HG03460 (cell line): ENCODE results near the gene CTXN3.

Experiments
- ATAC-seq: cut with Tn5 transposase; IDR thresholded peaks from one replicate; pipeline ENCODE4 v1.9.1; 2021; ENCODE audit not compliant: unreplicated experiment

CTXN3 gene

DNA sequence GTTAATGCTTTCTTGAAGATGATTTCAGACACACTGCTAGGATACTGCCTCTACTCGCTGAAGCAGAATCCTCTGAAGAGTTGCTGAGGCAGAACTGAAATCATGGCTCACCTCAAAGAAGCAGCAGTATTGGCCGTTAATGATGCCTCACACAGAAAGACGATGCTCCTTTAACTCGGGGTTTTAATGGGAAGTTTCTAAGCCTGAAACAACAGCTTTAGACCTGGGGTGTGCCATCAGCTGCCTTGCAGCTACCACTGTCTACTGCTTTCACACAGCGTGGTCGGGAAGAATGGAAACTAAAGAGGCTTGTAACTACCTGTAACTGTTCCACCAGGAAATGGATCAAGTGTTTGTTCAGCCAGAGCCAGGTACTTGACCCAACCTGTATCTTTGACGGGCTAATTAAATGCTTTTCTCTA is at the start of gene CTXN3:
CTXN3 (plus strand) TSS at position 65 of the 422 bp plus-strand sequence. CDS start 8,440 bp downstream, outside the sequence.
- ATAC-seq = no peak

DNA sequence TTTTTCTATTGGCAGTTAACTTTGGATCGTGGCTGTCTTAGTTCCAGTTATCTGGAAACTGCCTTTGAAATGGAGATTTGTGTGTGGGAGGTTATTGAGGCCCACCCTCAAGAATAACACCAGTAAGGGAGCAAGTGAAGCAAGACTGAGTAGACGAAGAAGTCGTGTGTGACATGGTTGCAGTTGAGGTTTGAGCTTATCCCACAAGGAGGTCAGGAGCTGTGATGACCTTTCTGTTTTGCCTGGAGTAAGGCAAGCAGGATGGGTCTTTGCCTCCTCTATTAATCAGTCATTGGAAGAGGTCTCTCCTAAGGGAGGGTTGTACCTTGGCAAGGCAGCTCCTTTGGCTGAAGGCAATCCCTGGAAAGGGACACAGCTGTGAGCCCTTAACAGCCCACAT is 49.6 kb upstream of the CTXN3 start:
- no peak for ATAC-seq

DNA sequence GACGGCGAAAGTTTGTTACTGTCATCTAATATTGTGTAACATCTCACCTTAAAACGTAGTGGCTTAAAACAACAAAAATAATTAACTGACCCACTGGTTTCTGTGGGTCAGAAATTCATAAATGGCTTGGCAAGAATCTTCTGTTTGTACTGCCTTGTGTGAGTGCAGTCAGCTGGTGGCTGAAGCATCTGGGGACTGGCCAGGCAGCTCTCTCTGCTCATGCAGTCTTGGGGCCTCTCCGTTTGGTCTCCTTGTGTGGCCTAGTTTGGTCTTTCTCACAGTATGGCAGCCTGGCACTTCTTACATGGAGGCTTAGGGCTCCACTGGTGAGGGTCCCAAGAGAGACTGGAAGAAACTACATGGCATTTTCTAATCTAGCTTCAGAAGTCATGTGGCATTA is 49.0 kb upstream of the CTXN3 start:
- no peak for ATAC-seq

DNA sequence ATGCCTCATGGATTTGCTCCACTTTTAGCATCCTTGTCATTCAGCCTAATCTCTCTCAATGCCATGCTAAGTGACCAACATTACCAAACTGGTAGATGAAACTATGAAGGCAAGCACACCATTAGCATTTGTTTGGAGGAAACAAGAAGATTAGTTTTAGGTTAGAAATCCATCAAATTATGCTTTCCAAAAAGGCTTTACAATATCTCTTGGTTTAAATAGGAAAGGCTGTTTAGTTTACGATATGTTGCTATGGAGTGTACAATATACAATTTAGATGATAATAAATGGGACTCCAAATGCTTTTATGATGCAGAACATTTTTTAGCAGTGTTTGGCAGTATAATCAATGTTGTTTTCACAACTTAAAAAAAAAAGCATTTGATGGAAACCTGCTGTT is 47.8 kb upstream of the CTXN3 start:
- no peak for ATAC-seq

DNA sequence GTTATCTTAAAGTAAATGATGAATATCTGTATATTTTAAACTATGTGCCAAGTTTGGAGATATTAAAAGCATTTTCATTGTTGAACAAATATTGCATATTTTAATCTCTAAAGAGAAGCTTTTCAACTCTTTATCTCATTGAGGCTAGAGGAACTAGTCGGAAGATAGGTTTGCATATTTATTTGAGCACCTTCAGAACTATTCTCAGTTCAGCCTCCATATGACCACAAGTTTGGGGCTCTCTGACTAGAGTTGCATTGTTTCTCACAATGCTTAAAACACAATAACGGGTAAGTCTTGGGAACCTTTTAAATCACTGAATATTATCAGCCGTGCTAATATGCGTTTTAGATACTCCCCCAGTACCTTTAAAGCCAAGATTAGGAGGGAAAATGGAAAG is 47.3 kb upstream of the CTXN3 start:
- ATAC-seq = no peak

DNA sequence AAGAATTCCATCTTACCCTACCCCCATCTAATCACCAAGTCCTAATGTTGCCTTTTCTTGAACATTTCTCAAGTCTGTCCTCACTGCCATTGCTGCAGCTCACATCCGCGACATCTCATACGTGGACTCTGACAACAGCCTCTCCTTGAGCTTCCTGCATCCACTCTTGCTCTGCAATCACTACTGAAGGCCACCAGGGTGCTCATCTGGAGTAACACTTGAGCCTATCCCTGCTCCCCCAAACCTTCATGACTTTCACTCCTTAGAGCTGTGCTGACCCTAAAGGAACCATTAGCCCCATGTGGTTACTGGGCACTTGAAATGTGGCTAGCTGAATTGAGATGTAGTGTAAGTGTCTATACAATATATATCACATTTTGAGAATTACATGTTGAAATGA is 46.4 kb upstream of the CTXN3 start:
- no peak for ATAC-seq

DNA sequence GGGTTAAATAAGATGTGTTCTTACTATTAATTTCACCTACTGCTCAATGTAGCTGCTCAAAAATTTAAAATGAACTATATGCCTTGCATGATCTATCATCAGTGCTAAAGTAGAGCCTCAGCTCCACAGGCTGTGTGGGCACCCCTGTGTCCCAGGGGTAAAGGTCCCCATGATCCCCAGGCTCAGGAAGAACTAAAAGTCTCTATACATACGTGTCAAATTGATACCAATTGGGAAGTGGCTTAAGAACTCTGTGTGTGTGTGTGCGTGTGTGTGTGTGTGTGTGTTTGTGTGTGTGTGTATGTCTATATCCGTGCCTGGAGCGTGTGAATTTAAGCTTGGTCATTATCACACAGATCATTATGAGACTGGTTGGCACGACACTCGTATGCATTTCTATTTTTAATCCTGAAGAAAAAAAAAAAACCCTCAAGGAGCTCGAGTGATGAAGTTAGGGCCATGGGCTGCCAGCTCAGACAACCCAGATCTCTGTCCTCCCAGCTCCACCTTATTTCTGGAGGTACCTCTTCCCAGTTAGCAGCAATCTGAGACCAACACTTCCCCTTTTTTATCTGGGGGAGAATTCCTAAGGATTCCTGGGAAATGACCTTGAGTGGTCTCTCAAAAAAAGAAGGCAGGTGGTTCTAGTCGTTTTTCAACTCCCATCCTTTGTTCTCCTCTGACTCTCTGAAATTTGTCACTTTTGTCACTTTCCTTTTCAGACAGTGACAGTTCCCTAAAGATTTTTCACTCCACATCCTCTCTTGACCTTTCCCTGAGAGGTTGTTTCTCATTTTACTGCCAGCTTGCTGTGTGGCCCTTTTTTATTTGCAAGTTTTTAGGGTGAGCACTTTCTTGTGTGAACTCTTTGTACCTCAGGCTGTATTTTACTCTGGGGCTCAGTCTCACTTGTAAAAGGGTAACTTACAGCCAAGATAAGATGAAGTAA is 45.7 kb upstream of the CTXN3 start:
- ATAC-seq = no peak

DNA sequence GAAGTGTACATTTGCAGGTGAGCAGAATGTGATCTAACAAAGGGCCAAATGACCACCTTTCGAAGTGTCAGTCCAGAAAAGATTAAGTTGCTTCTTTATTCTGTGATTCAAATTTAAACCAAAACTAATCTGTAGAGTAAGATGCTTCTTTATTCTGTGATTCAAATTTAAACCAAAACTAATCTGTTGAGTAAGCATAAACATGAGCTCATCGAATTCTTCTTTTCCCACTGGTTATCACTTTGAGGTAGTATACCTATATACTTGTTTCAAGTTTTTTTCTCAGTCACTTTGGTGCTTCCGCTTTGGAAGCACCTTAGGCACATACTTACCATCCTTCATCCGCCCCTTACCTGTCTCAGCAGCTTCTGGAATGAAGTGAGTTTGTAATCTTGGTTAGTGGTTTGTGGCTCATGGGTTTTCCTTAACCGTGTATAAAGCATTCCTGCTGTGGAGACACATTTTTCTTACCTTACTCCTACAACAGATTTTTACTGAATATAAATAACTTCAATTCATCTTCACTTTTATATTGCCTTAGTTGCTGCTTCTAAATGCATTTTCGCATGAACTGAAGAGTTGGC is 40.7 kb upstream of the CTXN3 start:
- no peak for ATAC-seq

DNA sequence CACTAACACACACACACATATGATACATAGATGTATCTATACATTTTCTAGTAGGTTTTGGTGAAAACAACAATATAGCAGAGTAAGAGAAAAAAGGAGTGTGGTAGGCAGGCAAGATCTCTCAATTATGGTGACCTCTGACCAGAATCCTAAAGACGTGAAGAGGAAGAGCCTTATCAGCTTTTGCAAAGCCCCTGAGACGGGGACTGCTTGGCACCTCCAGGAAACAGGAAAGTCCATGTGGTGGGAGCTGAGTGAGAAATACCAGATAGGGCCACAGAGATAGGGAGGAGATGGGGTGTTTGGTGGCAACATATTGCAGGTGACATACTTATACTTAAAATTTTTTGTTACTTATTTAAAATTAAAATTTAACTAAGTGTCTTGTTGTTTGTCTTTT is 39.9 kb upstream of the CTXN3 start:
- ATAC-seq = no peak

DNA sequence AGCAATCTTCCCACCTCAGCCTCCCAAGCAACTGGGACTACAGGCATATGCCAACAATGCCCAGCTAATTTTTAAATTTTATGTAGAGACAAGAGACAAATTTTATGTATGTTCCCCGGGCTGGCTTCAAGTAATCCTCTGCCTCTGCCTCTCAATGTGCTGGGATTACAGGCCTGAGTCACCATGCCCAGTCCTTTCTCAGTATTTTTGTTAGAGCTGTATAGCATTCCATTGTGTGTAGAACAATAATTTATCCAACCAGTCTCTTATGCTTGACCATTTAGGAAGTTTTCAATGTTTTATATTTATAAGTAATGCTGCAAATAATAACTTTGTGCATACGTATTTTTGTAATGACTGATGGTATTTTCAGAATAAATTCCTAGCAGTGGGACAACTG is 38.9 kb upstream of the CTXN3 start:
- ATAC-seq = no peak

DNA sequence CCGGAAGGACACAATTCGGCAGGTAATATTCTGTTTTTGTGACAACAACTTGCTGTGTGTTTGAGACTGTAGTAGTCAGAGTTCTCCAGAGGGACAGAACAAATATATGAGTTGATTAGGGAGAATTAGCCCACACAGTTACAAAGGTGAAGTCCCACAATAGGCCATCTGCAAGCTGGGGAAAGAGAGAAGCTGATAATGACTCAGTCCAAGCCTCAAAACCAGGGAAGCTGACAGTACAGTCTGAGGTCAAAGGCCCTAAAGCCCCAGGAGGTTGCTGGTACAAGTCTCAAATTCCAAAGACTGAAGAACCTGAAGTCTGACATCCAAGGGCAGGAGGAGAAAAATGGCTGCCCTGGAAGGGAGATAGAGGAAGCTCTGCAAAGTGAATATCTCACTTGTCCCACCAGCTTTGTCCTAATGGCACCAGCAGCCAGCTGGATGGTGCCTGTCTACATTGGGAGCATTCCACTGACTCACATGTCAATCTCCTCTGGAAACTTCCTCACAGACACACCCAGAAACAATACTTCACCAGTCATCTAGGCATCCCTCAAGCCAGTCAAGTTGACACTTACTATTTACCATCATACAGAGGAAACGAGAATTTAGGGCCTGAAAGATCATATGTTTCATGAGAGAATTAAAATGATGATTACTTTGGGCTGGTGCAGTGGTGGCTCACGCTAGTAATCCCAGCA is 36.3 kb upstream of the CTXN3 start:
- no peak for ATAC-seq

DNA sequence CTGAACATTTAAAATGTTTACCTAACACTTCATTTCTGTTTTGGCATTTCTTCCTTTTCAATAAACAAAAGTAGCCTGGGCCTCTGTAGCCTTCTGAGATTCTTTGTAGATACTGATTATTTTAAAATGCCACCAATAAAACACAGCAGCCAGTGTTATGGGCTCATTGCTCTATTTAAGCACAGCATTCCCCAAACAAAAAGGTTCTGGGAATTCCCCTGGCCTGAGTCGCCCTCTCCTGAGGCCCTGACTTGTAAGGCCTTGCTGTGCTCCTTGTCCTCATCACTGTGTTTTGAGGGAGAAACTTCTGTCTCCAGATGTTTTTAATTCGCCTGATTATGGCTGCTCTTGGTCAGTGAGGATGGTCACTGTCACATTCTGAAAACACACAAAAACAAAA is 33.0 kb upstream of the CTXN3 start:
- ATAC-seq = no peak

DNA sequence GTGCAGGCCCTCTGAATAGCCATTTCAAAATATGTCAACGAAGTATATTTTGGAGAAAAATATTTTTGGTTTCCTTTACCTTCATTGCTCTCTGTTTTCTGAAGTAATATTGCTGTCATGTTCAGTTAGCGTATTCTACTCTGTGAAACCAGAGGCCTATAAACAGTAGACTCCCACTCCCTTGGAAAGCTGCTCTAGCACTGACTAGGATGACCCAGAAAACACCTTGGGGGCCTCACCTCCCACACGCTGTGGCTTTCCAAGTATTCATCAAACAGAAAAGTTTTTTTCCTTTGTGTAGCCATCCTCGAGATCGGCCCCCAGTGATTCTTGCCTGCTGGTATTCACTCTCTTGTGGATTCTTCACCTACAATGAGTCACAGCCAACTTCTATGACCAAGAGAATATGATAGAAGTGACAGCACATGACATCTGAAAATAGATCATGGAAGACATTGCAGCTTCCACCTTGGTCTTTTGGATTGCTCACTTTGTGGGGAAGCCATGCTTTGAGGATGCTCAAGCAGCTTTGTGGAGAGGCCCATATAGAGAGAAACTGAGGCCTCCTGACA is 28.9 kb upstream of the CTXN3 start:
- no peak for ATAC-seq

DNA sequence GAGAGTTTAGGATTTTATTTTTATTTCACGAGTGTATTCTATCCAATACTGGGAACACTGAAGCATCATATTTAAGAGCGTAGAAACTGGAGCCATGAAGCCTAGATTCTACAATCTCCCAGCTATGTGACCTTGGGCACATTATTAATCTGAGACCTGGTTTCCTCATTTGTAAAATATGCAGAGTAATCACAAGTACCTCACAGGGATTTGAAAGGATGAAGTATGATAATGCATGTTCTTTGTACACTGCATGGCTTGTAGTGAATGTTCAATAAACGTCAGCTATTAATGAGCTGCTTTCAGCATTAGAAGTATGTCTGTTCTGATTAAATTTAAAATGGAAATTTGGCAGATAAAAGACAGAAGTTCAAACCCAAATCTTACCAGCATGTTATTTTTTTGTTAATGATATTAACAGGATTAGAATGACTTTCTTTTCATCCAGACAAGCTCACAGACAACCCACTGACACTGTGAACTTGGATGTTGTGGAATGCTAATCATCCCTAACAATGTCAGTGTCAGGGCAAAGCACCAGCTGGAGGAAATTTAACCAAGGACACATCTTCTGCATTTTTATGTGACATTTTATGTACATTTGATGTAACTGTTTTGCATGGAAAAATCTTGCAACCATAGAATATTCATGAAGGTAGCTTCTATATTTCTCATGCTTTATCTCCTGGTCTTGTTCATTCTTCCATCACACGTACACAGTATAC is 27.1 kb upstream of the CTXN3 start:
- no peak for ATAC-seq

DNA sequence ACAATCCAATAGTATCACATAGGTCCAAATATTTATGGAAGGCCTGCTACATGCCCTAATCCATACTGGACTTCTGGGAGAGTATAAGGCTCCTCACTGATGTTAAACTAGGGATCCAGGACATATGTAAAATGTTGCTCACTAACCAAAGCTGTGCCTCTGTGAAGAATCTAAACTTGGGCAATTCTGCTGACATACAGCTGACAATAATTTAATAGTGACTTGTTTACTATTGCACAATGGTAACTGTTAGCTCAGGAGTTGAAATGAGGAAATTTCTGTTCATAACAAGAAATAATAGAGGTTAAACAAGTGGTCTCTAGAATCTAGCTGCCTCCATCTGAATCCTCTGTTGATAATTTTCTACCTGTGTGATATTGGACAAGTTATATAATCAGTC is 14.9 kb upstream of the CTXN3 start:
- ATAC-seq = no peak

DNA sequence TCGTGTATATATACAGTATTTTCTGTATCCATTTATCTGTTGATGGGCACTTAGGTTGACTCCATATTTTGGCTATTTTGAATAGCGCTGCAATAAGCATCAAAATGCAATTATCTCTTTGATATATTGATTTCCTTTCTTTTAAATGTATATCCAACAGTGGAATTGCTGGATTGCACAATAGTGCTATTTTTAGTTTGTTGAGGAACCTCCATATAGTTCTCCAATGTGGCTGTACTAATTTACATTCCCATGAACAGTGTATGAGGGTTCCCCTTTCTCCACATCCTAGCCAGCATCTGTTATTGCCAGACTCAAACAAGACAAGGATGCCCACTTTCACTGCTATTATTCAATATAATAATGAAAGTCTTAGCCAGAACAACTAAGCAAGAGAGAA is 9.1 kb upstream of the CTXN3 start:
- ATAC-seq = no peak

DNA sequence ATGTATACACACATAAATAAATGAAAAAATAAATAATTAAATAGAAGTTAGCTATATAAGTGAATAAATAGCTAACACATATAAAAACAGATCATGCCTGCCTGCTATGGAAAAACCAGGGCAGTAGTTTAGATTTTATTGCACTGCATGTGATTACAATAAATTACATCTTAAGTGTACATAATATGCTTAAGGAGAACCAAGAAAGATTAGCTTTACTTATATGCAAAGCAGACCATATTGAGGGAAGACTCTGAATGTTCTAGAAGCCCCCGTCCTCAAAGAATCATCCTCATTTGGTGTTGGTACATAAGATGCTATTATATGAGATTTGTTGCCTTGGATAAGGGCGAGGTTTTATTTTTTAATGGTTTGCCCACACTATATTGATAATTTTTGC is 5.9 kb upstream of the CTXN3 start:
- ATAC-seq = no peak

DNA sequence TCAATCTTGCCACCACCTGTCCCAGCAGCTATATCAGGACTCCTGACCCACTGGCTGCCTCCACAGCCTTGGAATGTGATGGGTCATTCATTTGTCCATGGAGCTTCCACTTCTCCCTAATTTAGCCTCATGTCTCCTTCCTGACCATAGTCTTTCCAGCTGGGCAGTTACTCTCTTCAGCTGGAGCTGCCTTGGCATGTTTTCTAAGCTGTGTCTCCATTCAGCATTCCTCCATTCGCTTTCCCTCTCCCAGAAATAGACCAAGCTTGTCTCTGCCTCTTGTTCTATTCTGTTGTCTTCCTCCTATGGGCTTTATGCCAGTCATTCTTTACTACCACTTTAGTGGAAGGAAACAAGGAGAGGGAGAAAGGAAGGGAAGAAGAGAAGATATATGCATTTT is 5.3 kb upstream of the CTXN3 start:
- no peak for ATAC-seq

DNA sequence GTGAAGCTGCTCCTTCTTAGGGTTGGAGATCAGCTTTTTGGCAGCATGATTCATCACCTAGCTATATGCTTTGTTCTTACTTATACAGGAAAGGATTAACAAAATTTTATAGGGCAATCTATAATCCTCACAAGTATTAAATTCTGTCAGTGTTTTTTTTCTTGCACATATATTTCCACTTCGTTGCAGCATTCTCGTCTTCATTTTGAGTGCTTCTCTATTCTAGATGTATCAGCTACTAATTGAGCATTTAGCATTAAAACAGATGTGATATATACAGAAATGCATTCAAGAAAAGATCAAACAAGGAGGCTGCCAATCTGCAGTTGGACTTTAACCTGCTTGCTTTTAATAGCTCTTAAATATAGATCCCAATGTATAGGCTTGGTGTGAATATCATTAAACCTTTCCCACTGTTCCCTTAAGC is 3.6 kb upstream of the CTXN3 start:
- no peak for ATAC-seq

DNA sequence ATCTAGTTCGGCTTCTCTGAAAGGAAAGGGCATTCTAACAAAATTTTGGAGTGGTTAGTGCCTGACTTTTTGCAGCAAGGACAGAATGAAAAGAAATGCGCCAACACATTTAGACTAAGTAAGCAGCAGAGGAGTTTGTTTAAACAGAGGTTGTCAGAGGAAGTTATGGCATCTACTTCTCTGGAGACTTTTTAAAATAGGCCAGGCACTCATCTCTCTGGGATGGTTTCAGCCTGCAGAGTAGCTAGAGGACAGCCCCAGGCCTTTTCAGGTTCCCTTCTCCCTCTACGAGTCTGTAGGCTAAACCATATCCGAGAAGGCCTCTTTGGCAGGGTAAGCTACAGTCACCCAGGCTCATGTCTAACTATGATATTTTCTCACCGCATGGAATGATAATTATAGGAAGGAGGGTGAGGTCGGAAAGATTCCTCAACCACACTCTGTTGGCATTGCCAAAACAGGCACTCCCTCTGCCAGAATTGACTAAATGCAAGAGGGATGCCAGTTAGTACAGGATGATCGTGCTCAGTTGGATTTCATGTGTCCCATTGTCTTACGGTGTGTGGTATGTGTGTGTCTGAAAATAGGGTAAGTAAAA is 1.4 kb upstream of the CTXN3 start:
- no peak for ATAC-seq

DNA sequence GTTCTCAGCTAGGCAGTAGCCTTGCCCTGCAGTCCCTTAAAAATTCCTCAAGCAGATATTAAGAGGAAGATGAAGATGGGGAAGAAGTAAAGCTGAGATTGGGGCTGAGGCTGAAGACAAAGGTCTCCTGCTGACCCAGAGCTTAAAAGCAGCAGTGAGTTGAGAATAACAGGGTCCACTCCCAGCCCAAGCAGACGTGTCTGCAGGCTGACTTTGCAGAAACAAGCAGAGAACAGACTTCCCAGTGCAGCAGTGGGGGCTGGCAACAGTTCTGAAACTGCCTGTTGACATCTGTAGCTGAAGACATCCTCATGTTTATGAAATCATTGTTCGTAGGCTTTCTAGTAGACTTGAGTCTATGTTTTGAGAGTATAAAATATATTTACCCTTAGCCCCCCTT is 1.1 kb downstream of the CTXN3 start:
- no peak for ATAC-seq
